ENCODE results near the gene COL16A1.

Gene COL16A1

GRCh38 chr1:31621498-31621820, 82.4 kb downstream of the COL16A1 start:
- no peaks in the 10 kb centered on the region for H3K9me3 ChIP-seq (ENCODE audit: control insufficient read depth, insufficient read depth, low read length)
- TF ChIP-seq EZH2phosphoT487 (IDR thresholded peaks at IDR 0.05; ENCODE audit: borderline replicate concordance, low read length): no peak
- TF ChIP-seq CTCF (IDR thresholded peaks at IDR 0.05; ENCODE audit: low read depth, low read length, poor library complexity, severe bottlenecking): no peak
- H3K27me3 ChIP-seq (ENCODE audit: control insufficient read depth, low read length): peaks cover 21% of the 10 kb centered on the region
- peaks cover 16% of the 10 kb centered on the region for H3K4me1 ChIP-seq (ENCODE audit: control insufficient read depth, low read length)
- no peaks in the 10 kb centered on the region for H3K79me2 ChIP-seq (ENCODE audit: control insufficient read depth, low read length)
- H3K9me2 ChIP-seq (replicated peaks; ENCODE audit: control insufficient read depth, low read length): no peaks in the 10 kb centered on the region
- H3F3A ChIP-seq (ENCODE audit: control insufficient read depth, insufficient read depth): no peaks in the 10 kb centered on the region
- H3K36me3 ChIP-seq (ENCODE audit: control insufficient read depth, low read length): no peaks in the 10 kb centered on the region
- H4K20me1 ChIP-seq (ENCODE audit: control insufficient read depth, insufficient read depth, low read depth, low read length): no peaks in the 10 kb centered on the region
- H3K4me2 ChIP-seq (ENCODE audit: low read length): no peak overlapping the region
- H3K27ac ChIP-seq (ENCODE audit: low read depth, low read length): no peak overlapping the region
- no peak overlapping the region for H3K4me3 ChIP-seq (ENCODE audit: low read length)

GRCh38 chr1:31620631-31621497, 83.0 kb downstream of the COL16A1 start:
- Histone ChIP-seq H3K4me3 (ENCODE audit: low read length) (no peak overlapping the region), H3K4me2 (ENCODE audit: low read length) (no peak overlapping the region), H3K36me3 (ENCODE audit: control insufficient read depth, low read length) (no peaks in the 10 kb centered on the region), H3K27ac (ENCODE audit: low read depth, low read length) (no peak overlapping the region), H4K20me1 (ENCODE audit: control insufficient read depth, insufficient read depth, low read depth, low read length) (no peaks in the 10 kb centered on the region), H3K4me1 (ENCODE audit: control insufficient read depth, low read length) (peaks cover 16% of the 10 kb centered on the region), H3K9me3 (ENCODE audit: control insufficient read depth, insufficient read depth, low read length) (no peaks in the 10 kb centered on the region), H3K79me2 (ENCODE audit: control insufficient read depth, low read length) (no peaks in the 10 kb centered on the region), H3F3A (ENCODE audit: control insufficient read depth, insufficient read depth) (no peaks in the 10 kb centered on the region), H3K9me2 (replicated peaks; ENCODE audit: control insufficient read depth, low read length) (no peaks in the 10 kb centered on the region), H3K27me3 (ENCODE audit: control insufficient read depth, low read length) (peaks cover 21% of the 10 kb centered on the region)
- TF ChIP-seq EZH2phosphoT487 (IDR thresholded peaks at IDR 0.05; ENCODE audit: borderline replicate concordance, low read length) (no peak), CTCF (IDR thresholded peaks at IDR 0.05; ENCODE audit: low read depth, low read length, poor library complexity, severe bottlenecking) (no peak)

- H4K20me1 ChIP-seq (ENCODE audit: control insufficient read depth, insufficient read depth, low read depth, low read length): no peaks in the 10 kb centered on the region
- H3K4me2 ChIP-seq (ENCODE audit: low read length): no peak overlapping the region
- H3K9me2 ChIP-seq (replicated peaks; ENCODE audit: control insufficient read depth, low read length): no peaks in the 10 kb centered on the region
- TF ChIP-seq EZH2phosphoT487 (IDR thresholded peaks at IDR 0.05; ENCODE audit: borderline replicate concordance, low read length) (no peak), CTCF (IDR thresholded peaks at IDR 0.05; ENCODE audit: low read depth, low read length, poor library complexity, severe bottlenecking) (no peak)
- H3F3A ChIP-seq (ENCODE audit: control insufficient read depth, insufficient read depth): no peaks in the 10 kb centered on the region
- peaks cover 21% of the 10 kb centered on the region for H3K27me3 ChIP-seq (ENCODE audit: control insufficient read depth, low read length)
- no peaks in the 10 kb centered on the region for H3K36me3 ChIP-seq (ENCODE audit: control insufficient read depth, low read length)
- no peaks in the 10 kb centered on the region for H3K79me2 ChIP-seq (ENCODE audit: control insufficient read depth, low read length)
- H3K27ac ChIP-seq (ENCODE audit: low read depth, low read length): no peak overlapping the region
- no peak overlapping the region for H3K4me3 ChIP-seq (ENCODE audit: low read length)
- H3K9me3 ChIP-seq (ENCODE audit: control insufficient read depth, insufficient read depth, low read length): no peaks in the 10 kb centered on the region
- H3K4me1 ChIP-seq (ENCODE audit: control insufficient read depth, low read length): peaks cover 9% of the 10 kb centered on the region
Observed at GRCh38 chr1:31618916-31619846, 84.6 kb downstream of the COL16A1 start.

All from DOHH2 (cell line).